Large intestine (tissue), 3 donors: ENCODE results near the gene SOWAHA. TPM values are rescaled to one million over a fixed set of nuclear protein-coding genes. Genes with fewer than 3 reads are reported as not detected.
A peak's percentile ranks its signal among the peaks of the same experiment; 100 is the strongest.

Experiments
- DNase-seq, 2 donors: peaks; one replicate each; pipeline versions ENCODE4 v3.0.0 to v3.0.0-alpha.2; 2013
- H3K27ac ChIP-seq: one replicate; pipeline ENCODE4 v1.5.1; 2013; ENCODE audit warnings: low read length
- H3K27me3 ChIP-seq: 2 replicates; pipeline ENCODE4 v1.6.1; 2013; ENCODE audit warnings: low read length; ENCODE audit not compliant: control insufficient read depth, insufficient read depth
- H3K36me3 ChIP-seq: 2 replicates; pipeline ENCODE4 v1.6.1; 2013; ENCODE audit warnings: low read length; ENCODE audit not compliant: control insufficient read depth, insufficient read depth
- H3K4me1 ChIP-seq: one replicate; pipeline ENCODE4 v1.6.1; 2013; ENCODE audit warnings: low read length; ENCODE audit not compliant: control insufficient read depth, insufficient read depth
- H3K4me3 ChIP-seq: one replicate; pipeline ENCODE4 v1.5.1; 2013; ENCODE audit warnings: low read length
- H3K9me3 ChIP-seq: one replicate; pipeline ENCODE4 v1.6.1; 2013; ENCODE audit warnings: mild to moderate bottlenecking, low read depth, low read length, moderate library complexity; ENCODE audit not compliant: control insufficient read depth
- WGBS: methylation state at CpG from one replicate; pipeline ENCODE4 v1.1.5; 2013; ENCODE audit warnings: low lambda C conversion rate; ENCODE audit not compliant: insufficient coverage; 5-methylcytosine and 5-hydroxymethylcytosine counted together
- polyA plus RNA-seq: library from polyadenylated mRNA; unstranded; fragments of 120-200 nt; gene quantifications from one replicate; pipeline ENCODE4 v1.2.1, GENCODE V29; 2013

Gene SOWAHA
- polyA plus RNA-seq, 1 donor, result 54.3 TPM

DNA sequence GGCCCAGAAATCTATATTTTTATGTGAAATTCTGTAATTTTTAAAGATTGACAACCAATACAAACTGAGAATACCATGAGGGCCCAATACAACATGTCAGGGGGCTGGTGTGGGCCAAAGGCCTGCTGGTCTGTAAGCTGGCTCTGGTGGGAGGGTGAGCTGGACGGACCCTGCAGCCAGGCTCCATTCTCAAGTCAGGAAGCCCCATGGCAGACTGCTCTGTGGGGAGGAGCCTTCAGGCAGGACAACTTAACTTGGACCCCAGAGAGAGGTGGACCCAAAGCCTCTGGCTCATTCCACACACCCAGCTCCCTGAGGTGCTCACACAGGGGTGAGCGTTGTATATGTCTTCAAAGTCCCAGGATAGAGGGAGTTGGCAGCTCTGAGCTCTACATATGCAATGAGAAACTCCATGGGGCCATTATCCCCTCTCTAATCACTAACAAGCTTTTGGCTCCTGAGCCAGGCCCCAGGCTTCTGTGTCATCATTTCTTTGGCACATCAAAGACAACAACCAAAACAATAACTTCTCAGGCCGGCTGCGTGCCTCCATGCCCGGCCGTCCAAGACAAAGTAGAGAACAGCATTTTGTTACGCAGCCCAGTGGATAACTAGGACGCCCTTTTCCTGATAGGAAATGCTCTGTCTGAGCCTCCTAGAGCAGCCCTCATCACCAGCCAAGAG, 42.5 kb upstream of the SOWAHA start:
- Histone ChIP-seq H3K36me3 (no peaks in the 10 kb centered on the region), H3K4me3 (no peak overlapping the region), H3K27me3 (no peaks in the 10 kb centered on the region), H3K4me1 (peaks cover 9% of the 10 kb centered on the region), H3K27ac (no peak overlapping the region), H3K9me3 (no peaks in the 10 kb centered on the region)
- WGBS, result no CpG with 5 or more reads among the region's 8 CpGs
- no peak for DNase-seq

DNA sequence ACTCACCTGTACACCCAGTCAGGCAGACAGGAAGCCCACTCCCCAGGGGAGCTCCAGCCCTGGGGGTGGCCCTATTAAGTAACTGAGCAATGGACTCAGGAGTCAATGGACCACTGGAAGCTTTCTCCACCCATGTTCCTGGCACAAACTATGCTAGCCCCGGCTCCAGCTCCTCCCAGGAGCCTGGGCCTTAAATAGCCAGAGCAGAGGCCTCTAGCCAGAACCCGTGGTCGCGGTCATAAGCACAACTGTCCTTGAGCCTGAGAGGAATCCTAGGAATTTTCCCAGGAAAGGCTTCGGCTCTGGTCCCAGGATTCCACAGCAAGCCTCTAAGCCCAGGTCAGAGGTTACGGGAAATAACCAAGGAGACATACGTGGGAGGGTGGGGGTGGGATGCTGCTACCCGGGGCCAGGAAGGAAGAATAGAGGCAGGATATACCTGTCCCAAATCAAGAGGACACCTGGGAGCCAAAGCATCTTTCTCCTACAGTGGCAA, 41.6 kb upstream of the SOWAHA start:
- Histone ChIP-seq H3K27me3 (no peaks in the 10 kb centered on the region), H3K27ac (no peak overlapping the region), H3K36me3 (no peaks in the 10 kb centered on the region), H3K4me3 (no peak overlapping the region), H3K4me1 (peaks cover 9% of the 10 kb centered on the region), H3K9me3 (no peaks in the 10 kb centered on the region)
- no CpG with 5 or more reads among the region's 8 CpGs for WGBS
- DNase-seq, result no peak

GRCh38 chr5:132772291-132773070, 40.6 kb upstream of the SOWAHA start:
- no peaks in the 10 kb centered on the region for H3K27me3 ChIP-seq
- H3K4me1 ChIP-seq, result peaks cover 9% of the 10 kb centered on the region
- H3K36me3 ChIP-seq, result no peaks in the 10 kb centered on the region
- H3K4me3 ChIP-seq, result no peak overlapping the region
- WGBS, result no CpG with 5 or more reads among the region's 8 CpGs
- H3K27ac ChIP-seq, result no peak overlapping the region
- no peaks in the 10 kb centered on the region for H3K9me3 ChIP-seq
- DNase-seq, result no peak

- H3K4me1 ChIP-seq, result peaks cover 9% of the 10 kb centered on the region
- no peaks in the 10 kb centered on the region for H3K27me3 ChIP-seq
- no peak for DNase-seq
- 100% methylated on average over 1 of the region's 5 CpGs for WGBS
- H3K36me3 ChIP-seq, result no peaks in the 10 kb centered on the region
- no peak overlapping the region for H3K27ac ChIP-seq
- H3K4me3 ChIP-seq, result no peak overlapping the region
- no peaks in the 10 kb centered on the region for H3K9me3 ChIP-seq
These were observed 40.0 kb upstream of the SOWAHA start for GRCh38 chr5:132773114-132773513.

DNA sequence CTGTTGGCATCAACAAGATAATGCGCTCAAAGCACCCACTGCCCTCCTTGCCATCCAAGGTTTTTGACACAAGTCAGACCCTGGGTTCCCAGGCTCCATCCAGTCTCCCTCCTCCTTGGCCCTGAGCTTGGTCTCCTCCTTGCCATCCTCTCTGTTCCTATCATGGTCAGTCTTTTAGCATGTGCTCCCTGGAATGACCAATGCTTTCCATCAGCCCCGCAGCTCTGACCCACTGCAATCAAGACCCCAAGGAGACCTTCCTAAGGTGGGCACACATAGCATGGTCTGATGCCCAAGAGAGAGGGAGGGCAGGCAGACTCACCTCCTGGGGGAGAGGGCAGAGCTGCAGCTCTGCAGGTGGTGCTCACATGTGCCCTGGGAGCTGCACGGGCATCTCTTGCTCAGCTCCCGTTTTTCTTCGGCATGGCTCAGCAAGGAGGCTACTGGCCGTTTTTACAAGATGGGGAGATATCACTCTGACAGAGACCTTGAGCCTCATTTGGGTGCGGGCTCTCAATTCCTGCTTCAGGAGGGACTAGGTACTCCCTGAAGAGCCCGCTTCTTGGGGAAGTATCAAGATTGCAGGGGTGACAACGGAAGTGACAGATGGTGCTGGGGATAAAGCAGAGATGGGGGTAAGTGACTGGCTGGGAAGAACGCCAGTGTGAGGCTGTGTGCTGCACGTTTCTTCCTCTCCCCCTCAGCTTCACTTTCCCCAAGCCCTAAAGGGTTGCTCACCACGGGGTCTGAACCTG, 39.3 kb upstream of the SOWAHA start:
- WGBS, result no CpG with 5 or more reads among the region's 12 CpGs
- H3K4me1 ChIP-seq, result peaks cover 9% of the 10 kb centered on the region
- H3K27me3 ChIP-seq, result no peaks in the 10 kb centered on the region
- H3K27ac ChIP-seq, result no peak overlapping the region
- no peaks in the 10 kb centered on the region for H3K9me3 ChIP-seq
- no peaks in the 10 kb centered on the region for H3K36me3 ChIP-seq
- no peak overlapping the region for H3K4me3 ChIP-seq
- no peak for DNase-seq

DNA sequence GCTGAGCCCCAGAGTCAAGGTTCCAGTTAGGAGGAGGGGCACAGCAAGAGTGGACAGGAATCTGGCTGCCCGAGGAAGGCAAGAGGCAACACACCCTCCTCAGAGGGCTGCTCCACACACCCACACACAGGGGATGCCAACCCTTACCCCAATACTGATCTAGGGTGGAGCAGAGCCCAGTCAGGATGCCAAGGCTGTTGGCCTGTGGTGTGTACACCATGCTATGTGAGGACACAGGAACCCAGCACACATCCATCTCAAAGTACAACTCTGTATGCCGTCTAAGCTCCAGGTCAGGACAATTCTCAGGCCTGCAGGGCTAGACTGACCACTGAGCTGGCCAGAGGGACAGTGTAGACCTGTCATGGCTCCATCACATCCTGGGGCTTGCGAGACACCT, 38.7 kb upstream of the SOWAHA start:
- Histone ChIP-seq H3K36me3 (no peaks in the 10 kb centered on the region), H3K27ac (no peak overlapping the region), H3K27me3 (no peaks in the 10 kb centered on the region), H3K4me3 (no peak overlapping the region), H3K4me1 (peaks cover 9% of the 10 kb centered on the region), H3K9me3 (no peaks in the 10 kb centered on the region)
- WGBS, result no CpG with 5 or more reads among the region's 3 CpGs
- no peak for DNase-seq

DNA sequence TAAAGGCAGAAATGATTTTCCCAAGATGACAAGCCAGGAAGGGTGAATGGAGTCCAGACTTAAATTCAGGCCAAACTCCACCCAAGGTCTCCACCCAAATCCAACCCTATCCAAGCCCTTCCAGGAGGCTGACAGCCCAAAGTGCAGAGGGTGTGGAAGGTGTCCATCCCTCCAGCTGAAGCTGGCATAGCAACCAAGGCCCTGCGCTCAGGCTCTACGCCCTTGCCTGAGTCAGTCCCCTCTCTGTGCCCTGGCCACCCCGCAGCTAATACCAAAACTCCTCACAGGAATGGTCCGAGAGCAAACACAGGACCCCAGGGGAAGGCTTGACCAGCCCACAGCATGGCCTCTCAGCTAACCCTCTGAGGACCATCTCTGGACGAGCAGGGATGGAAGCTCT, 38.2 kb upstream of the SOWAHA start:
- DNase-seq, result no peak
- no peaks in the 10 kb centered on the region for H3K36me3 ChIP-seq
- no peak overlapping the region for H3K4me3 ChIP-seq
- H3K27me3 ChIP-seq, result no peaks in the 10 kb centered on the region
- peaks cover 9% of the 10 kb centered on the region for H3K4me1 ChIP-seq
- no peaks in the 10 kb centered on the region for H3K9me3 ChIP-seq
- WGBS, result no CpG with 5 or more reads among the region's 5 CpGs
- no peak overlapping the region for H3K27ac ChIP-seq

GRCh38 chr5:132775476-132775961, 37.6 kb upstream of the SOWAHA start:
- Histone ChIP-seq H3K27me3 (no peaks in the 10 kb centered on the region), H3K27ac (no peak overlapping the region), H3K36me3 (no peaks in the 10 kb centered on the region), H3K4me1 (peaks cover 9% of the 10 kb centered on the region), H3K4me3 (peak overlapping the region; percentile 63), H3K9me3 (no peaks in the 10 kb centered on the region)
- peak in 1 of 2 donors; percentile 36 for DNase-seq
- no CpG with 5 or more reads among the region's 7 CpGs for WGBS

DNA sequence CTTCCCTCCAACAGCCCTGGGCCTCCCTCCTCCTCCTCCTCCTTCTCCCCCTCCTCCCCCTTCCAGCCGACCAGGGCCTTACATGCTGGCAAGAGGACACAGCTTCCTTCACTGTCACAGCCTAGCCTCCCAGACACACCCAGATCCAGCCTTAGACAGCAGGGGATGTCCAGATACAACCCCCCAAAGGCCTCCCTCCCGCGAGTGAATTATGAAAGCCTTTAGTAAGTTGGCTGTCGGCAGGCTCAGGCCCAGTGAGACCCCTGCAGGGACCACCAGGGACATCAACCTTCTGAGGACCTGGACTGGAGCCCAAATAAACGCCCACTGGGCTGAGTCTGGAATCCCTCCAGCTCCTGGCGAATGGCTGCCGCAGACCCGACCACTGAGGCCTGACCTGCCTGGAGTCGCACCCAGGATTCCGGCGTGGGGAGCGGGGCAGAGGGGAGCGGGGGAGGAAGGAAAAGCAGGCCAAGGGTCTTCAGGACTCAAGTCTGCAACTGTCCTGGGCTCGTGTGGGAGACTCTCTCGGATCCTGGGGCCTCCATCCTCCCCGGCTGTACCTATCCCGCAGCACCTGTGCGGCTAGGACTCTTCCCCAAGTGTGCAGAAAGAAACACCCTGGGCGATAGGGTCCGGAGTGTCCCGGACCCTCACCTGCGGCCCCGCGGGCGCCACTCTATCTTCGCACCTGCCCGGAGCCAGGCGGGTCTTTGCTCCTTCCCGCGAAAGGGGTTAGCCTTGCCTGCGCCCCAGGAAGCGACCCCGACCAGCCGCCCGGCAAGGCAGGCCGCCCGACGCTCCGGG, 36.8 kb upstream of the SOWAHA start:
- peak in 1 of 2 donors; percentile 63 for DNase-seq
- H3K27ac ChIP-seq, result no peak overlapping the region
- H3K9me3 ChIP-seq, result no peaks in the 10 kb centered on the region
- H3K27me3 ChIP-seq, result no peaks in the 10 kb centered on the region
- WGBS, result no CpG with 5 or more reads among the region's 39 CpGs
- no peaks in the 10 kb centered on the region for H3K36me3 ChIP-seq
- peak overlapping the region; percentile 63 for H3K4me3 ChIP-seq
- peaks cover 9% of the 10 kb centered on the region for H3K4me1 ChIP-seq

GRCh38 chr5:132776938-132777208, 36.2 kb upstream of the SOWAHA start:
- H3K36me3 ChIP-seq, result no peaks in the 10 kb centered on the region
- WGBS, result no CpG with 5 or more reads among the region's 40 CpGs
- H3K4me1 ChIP-seq, result peaks cover 9% of the 10 kb centered on the region
- no peaks in the 10 kb centered on the region for H3K27me3 ChIP-seq
- no peak overlapping the region for H3K27ac ChIP-seq
- no peaks in the 10 kb centered on the region for H3K9me3 ChIP-seq
- peak overlapping the region; percentile 93 for H3K4me3 ChIP-seq
- DNase-seq, result no peak
